ENCODE measurements around the gene NUP98.

DNA sequence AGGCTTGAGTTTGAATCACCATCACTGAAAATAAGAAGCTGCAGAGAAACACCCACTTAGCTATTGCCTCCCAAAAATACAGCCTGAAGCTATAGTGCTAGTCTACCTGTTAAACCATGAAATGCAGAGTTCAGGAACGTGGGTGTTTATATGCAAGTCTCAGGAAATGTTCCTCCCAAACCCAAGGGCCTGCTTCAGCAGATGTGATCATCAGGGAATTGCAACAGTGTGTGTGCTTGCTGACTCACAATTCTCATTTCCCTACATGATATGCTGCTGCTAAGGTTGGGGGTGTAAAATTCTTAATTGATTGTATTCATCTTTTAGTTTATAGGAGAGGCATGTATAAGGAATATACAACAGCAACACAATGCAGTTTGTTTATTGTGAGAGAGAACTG, 49.6 kb downstream of the NUP98 start:
- TF ChIP-seq, protein P1, sequence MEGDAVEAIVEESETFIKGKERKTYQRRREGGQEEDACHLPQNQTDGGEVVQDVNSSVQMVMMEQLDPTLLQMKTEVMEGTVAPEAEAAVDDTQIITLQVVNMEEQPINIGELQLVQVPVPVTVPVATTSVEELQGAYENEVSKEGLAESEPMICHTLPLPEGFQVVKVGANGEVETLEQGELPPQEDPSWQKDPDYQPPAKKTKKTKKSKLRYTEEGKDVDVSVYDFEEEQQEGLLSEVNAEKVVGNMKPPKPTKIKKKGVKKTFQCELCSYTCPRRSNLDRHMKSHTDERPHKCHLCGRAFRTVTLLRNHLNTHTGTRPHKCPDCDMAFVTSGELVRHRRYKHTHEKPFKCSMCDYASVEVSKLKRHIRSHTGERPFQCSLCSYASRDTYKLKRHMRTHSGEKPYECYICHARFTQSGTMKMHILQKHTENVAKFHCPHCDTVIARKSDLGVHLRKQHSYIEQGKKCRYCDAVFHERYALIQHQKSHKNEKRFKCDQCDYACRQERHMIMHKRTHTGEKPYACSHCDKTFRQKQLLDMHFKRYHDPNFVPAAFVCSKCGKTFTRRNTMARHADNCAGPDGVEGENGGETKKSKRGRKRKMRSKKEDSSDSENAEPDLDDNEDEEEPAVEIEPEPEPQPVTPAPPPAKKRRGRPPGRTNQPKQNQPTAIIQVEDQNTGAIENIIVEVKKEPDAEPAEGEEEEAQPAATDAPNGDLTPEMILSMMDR (IDR thresholded peaks at IDR 0.05), result no peak
- no peak for TF ChIP-seq EZH2phosphoT487 (IDR thresholded peaks at IDR 0.05; ENCODE audit: borderline replicate concordance, low read depth)
- TF ChIP-seq, protein P2, sequence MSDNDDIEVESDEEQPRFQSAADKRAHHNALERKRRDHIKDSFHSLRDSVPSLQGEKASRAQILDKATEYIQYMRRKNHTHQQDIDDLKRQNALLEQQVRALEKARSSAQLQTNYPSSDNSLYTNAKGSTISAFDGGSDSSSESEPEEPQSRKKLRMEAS (IDR thresholded peaks at IDR 0.05; ENCODE audit: low read depth), result no peak

Measured in SK-N-SH (cell line).